Fibroblast of lung (primary cell): Measurements from ENCODE around the gene TPGS2.

Source experiments
- EZH2 ChIP-seq: IDR thresholded peaks from 2 replicates; pipeline ENCODE4 v1.5.1; 2012; ENCODE audit warnings: low read length, control low read depth, mild to moderate bottlenecking; ENCODE audit errors: missing control alignments
- TF ChIP-seq, protein P1 (sequence below), 2 donors: IDR thresholded peaks in 1 of 2; conservative IDR thresholded peaks in 1 of 2; 1 replicate in 1 of 2; 2 replicates in 1 of 2; pipeline ENCODE4 v1.5.1; 2011 to 2012; ENCODE audit warnings: low read length in 2 of 2, control low read depth in 1 of 2, inconsistent platforms in 1 of 2, low read depth in 1 of 2, mild to moderate bottlenecking in 1 of 2

DNA sequence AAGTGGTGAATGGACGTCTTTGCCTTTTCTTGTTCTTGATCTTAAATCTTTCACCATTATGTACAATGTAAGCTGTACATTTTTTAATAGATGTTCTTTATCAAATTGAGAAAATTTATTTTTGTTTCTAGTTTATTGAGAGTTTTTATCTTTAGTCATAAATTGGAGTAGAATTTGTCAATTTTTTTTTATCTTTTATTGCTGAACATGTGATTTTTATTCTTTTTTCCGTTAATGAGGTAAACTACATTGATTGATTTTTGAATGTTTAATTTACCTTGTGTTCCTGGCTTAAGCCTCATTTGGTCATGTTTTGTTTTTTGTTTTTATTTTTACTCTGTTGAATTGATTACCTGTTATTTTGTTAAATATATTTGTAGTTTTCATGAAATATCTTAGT, 19.8 kb upstream of the TPGS2 start:
- TF ChIP-seq, protein P1, sequence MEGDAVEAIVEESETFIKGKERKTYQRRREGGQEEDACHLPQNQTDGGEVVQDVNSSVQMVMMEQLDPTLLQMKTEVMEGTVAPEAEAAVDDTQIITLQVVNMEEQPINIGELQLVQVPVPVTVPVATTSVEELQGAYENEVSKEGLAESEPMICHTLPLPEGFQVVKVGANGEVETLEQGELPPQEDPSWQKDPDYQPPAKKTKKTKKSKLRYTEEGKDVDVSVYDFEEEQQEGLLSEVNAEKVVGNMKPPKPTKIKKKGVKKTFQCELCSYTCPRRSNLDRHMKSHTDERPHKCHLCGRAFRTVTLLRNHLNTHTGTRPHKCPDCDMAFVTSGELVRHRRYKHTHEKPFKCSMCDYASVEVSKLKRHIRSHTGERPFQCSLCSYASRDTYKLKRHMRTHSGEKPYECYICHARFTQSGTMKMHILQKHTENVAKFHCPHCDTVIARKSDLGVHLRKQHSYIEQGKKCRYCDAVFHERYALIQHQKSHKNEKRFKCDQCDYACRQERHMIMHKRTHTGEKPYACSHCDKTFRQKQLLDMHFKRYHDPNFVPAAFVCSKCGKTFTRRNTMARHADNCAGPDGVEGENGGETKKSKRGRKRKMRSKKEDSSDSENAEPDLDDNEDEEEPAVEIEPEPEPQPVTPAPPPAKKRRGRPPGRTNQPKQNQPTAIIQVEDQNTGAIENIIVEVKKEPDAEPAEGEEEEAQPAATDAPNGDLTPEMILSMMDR (conservative IDR thresholded peaks at IDR 0.05 in 1 of 2, IDR thresholded peaks at IDR 0.05 in 1 of 2; ENCODE audit: low read depth in 1 of 2, low read length in 2 of 2) = no peak
- TF ChIP-seq EZH2 = no peak
